ENCODE data around the gene CSGALNACT2. TPM values are rescaled to one million over a fixed set of nuclear protein-coding genes. Genes with fewer than 3 reads are reported as not detected.

Gene CSGALNACT2
- total and polyA plus RNA-seq, 7 experiments from 2014 or later, result 19.0 to 57.5 (median 50.4) TPM

GRCh38 chr10:43209074-43209455, 70.8 kb downstream of the CSGALNACT2 start:
- Histone ChIP-seq H3K27ac (ENCODE audit: low read depth, low read length) (no peak overlapping the region), H3K36me3 (ENCODE audit: control insufficient read depth in 2 of 3, insufficient read depth in 3 of 3, low read length in 3 of 3) (no peaks in the 10 kb centered on the region), H3K4me3 (ENCODE audit: low read length) (no peak overlapping the region), H3K9me3 (ENCODE audit: control insufficient read depth in 2 of 3, low read length in 3 of 3) (no peaks in the 10 kb centered on the region), H3K27me3 (ENCODE audit: control insufficient read depth in 2 of 2, insufficient read depth in 2 of 2, low read length in 2 of 2) (no peaks in the 10 kb centered on the region), H3K4me1 (ENCODE audit: control insufficient read depth in 2 of 2, insufficient read depth in 2 of 2, low read length in 2 of 2) (no peaks in the 10 kb centered on the region)
- ChIA-PET POLR2A (no interaction called here), CTCF (no interaction called here)
- no peak overlapping the region for H3K27ac Mint-ChIP-seq
- intact Hi-C loops (cut with micrococcal nuclease), result loop anchor here in 1 of 2 donors (5.0 to 10.0 kb wide), 2 partner anchors 83 to 344 kb away; no protein-coding TSS in a partner anchor
- peaks cover 0 to 3% (median 0%) of the 10 kb centered on the region in 5 donors for H3K27me3 Mint-ChIP-seq
- ATAC-seq (no peak), DNase-seq (peak in 1 of 9 donors; percentile 13)
- peaks cover 0 to 2% (median 0%) of the 10 kb centered on the region in 7 donors for H3K4me1 Mint-ChIP-seq
- H3K9me3 Mint-ChIP-seq, result no peaks in the 10 kb centered on the region
- H3K36me3 Mint-ChIP-seq, result no peaks in the 10 kb centered on the region
- no peak overlapping the region for H3K4me3 Mint-ChIP-seq

- Histone ChIP-seq H3K27me3 (ENCODE audit: control insufficient read depth in 2 of 2, insufficient read depth in 2 of 2, low read length in 2 of 2) (no peaks in the 10 kb centered on the region), H3K36me3 (ENCODE audit: control insufficient read depth in 2 of 3, insufficient read depth in 3 of 3, low read length in 3 of 3) (no peaks in the 10 kb centered on the region), H3K27ac (ENCODE audit: low read depth, low read length) (no peak overlapping the region), H3K4me3 (ENCODE audit: low read length) (no peak overlapping the region), H3K9me3 (ENCODE audit: control insufficient read depth in 2 of 3, low read length in 3 of 3) (no peaks in the 10 kb centered on the region), H3K4me1 (ENCODE audit: control insufficient read depth in 2 of 2, insufficient read depth in 2 of 2, low read length in 2 of 2) (no peaks in the 10 kb centered on the region)
- peaks cover 0 to 2% (median 0%) of the 10 kb centered on the region in 7 donors for H3K4me1 Mint-ChIP-seq
- POLR2A ChIA-PET, result no interaction called here
- ATAC-seq, result no peak
- CTCF ChIA-PET, result interaction anchor here (1.2 kb wide), 1 partner anchor 8 kb away, joined by 5 read pairs; no protein-coding TSS in a partner anchor
- H3K4me3 Mint-ChIP-seq, result no peak overlapping the region
- intact Hi-C loops (cut with micrococcal nuclease), result loop anchor here in 1 of 2 donors (5.0 to 10.0 kb wide), 2 partner anchors 83 to 345 kb away; no protein-coding TSS in a partner anchor
- H3K27me3 Mint-ChIP-seq, result peaks cover 0 to 3% (median 0%) of the 10 kb centered on the region in 5 donors
- no peaks in the 10 kb centered on the region for H3K9me3 Mint-ChIP-seq
- no peaks in the 10 kb centered on the region for H3K36me3 Mint-ChIP-seq
- no peak overlapping the region for H3K27ac Mint-ChIP-seq
- no peak for DNase-seq
Observed at GRCh38 chr10:43209651-43210141, 71.5 kb downstream of the CSGALNACT2 start.

DNA sequence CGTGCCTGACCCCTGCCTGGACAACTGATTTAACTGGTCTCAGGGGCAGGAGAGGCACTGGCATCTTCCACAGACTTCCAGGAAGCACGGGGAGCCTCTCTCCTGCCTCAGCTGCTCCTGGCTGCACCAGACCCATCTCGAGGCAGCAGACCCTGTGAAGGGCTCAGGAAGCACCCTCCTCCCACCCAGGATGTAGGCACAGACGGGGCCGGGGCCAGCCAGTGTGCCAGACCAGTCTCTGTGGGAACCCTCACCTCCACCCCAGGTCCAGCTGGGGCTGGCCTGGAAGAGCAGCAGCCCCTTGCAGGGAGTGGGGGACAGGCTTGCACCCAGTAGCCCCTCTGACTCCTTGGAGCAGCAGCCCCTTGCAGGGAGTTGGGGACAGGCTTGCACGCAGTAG, 72.3 kb downstream of the CSGALNACT2 start:
- no peaks in the 10 kb centered on the region for H3K36me3 ChIP-seq (ENCODE audit: control insufficient read depth in 2 of 3, insufficient read depth in 3 of 3, low read length in 3 of 3)
- no peak overlapping the region for H3K4me3 ChIP-seq (ENCODE audit: low read length)
- no peaks in the 10 kb centered on the region for H3K36me3 Mint-ChIP-seq
- ChIA-PET CTCF (interaction anchor here (1.2 kb wide), 1 partner anchor 9 kb away, joined by 5 read pairs; no protein-coding TSS in a partner anchor), POLR2A (no interaction called here)
- DNase-seq (no peak), ATAC-seq (no peak)
- H3K27ac Mint-ChIP-seq, result no peak overlapping the region
- H3K9me3 Mint-ChIP-seq, result no peaks in the 10 kb centered on the region
- no peaks in the 10 kb centered on the region for H3K9me3 ChIP-seq (ENCODE audit: control insufficient read depth in 2 of 3, low read length in 3 of 3)
- H3K4me3 Mint-ChIP-seq, result no peak overlapping the region
- H3K4me1 Mint-ChIP-seq, result no peaks in the 10 kb centered on the region
- H3K27ac ChIP-seq (ENCODE audit: low read depth, low read length), result no peak overlapping the region
- H3K27me3 Mint-ChIP-seq, result peaks cover 0 to 3% (median 0%) of the 10 kb centered on the region in 5 donors
- intact Hi-C loops (cut with micrococcal nuclease), result no loop called here
- no peaks in the 10 kb centered on the region for H3K4me1 ChIP-seq (ENCODE audit: control insufficient read depth in 2 of 2, insufficient read depth in 2 of 2, low read length in 2 of 2)
- H3K27me3 ChIP-seq (ENCODE audit: control insufficient read depth in 2 of 2, insufficient read depth in 2 of 2, low read length in 2 of 2), result no peaks in the 10 kb centered on the region

DNA sequence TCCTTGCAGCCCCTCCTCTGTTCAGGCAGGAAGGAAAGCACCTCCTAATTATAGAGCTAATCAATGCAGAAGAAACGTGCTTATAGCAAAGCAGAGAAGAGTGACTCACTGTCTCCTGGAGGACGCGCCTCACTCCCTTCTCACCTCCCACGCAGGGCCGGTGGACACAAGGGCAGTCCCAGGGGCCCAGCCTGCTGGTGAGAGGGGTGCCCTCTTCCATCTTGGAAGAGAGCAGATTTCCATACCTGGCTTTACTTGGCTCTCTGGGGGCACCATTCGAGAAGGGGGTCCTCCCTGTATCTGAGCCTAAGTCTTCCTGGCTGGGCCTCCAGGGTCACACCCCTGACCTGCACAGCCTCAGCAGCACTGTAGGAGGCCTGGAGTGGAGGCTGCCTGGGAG, 72.8 kb downstream of the CSGALNACT2 start:
- Histone ChIP-seq H3K4me3 (ENCODE audit: low read length) (no peak overlapping the region), H3K4me1 (ENCODE audit: control insufficient read depth in 2 of 2, insufficient read depth in 2 of 2, low read length in 2 of 2) (no peaks in the 10 kb centered on the region), H3K27ac (ENCODE audit: low read depth, low read length) (no peak overlapping the region), H3K36me3 (ENCODE audit: control insufficient read depth in 2 of 3, insufficient read depth in 3 of 3, low read length in 3 of 3) (no peaks in the 10 kb centered on the region), H3K9me3 (ENCODE audit: control insufficient read depth in 2 of 3, low read length in 3 of 3) (no peaks in the 10 kb centered on the region), H3K27me3 (ENCODE audit: control insufficient read depth in 2 of 2, insufficient read depth in 2 of 2, low read length in 2 of 2) (no peaks in the 10 kb centered on the region)
- Mint-ChIP-seq H3K36me3 (no peaks in the 10 kb centered on the region), H3K27ac (no peak overlapping the region), H3K27me3 (peaks cover 0 to 3% (median 0%) of the 10 kb centered on the region in 5 donors), H3K4me1 (no peaks in the 10 kb centered on the region), H3K9me3 (no peaks in the 10 kb centered on the region), H3K4me3 (no peak overlapping the region)
- ChIA-PET CTCF (no interaction called here), POLR2A (no interaction called here)
- intact Hi-C loops (cut with micrococcal nuclease), result no loop called here
- DNase-seq, result no peak
- no peak for ATAC-seq

DNA sequence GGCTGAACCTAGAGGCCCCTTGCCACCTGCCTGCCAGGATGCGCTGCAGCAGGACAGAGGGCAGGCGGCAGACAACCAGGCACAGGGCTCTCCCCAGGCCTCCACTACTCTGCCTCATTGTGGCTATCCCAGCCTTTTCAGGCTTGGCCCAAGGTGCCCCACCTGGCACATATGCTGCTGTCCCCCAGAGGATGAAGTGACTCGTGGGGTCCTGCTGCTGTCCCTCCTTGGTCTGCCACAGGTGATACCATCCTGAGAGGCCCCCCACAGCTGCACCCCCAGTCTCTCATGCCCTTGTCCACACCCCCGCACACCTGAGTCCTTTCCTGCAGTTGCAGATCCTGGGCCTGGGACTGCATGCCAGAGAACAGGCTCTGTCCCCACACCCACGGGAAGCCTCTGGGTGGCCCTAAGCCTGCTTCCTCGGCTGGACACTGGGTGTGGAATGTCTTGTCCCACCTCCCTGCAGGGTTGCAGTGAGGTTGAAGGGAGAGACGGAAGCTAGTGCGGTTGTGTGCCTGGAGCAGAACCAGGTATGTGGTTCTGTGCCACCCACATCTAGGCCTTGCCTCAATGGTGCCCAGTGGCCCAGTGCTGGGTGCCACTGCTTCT, 73.3 kb downstream of the CSGALNACT2 start:
- intact Hi-C loops (cut with micrococcal nuclease), result no loop called here
- H3K27me3 Mint-ChIP-seq, result peaks cover 0 to 3% (median 0%) of the 10 kb centered on the region in 5 donors
- no peaks in the 10 kb centered on the region for H3K36me3 Mint-ChIP-seq
- Histone ChIP-seq H3K4me1 (ENCODE audit: control insufficient read depth in 2 of 2, insufficient read depth in 2 of 2, low read length in 2 of 2) (no peaks in the 10 kb centered on the region), H3K27ac (ENCODE audit: low read depth, low read length) (no peak overlapping the region), H3K36me3 (ENCODE audit: control insufficient read depth in 2 of 3, insufficient read depth in 3 of 3, low read length in 3 of 3) (no peaks in the 10 kb centered on the region), H3K4me3 (ENCODE audit: low read length) (no peak overlapping the region), H3K9me3 (ENCODE audit: control insufficient read depth in 2 of 3, low read length in 3 of 3) (no peaks in the 10 kb centered on the region), H3K27me3 (ENCODE audit: control insufficient read depth in 2 of 2, insufficient read depth in 2 of 2, low read length in 2 of 2) (no peaks in the 10 kb centered on the region)
- ChIA-PET CTCF (no interaction called here), POLR2A (interaction anchor here (0.7 kb wide), 1 partner anchor 363 kb away, joined by 3 read pairs; no protein-coding TSS in a partner anchor)
- H3K4me3 Mint-ChIP-seq, result no peak overlapping the region
- no peak overlapping the region for H3K27ac Mint-ChIP-seq
- H3K9me3 Mint-ChIP-seq, result no peaks in the 10 kb centered on the region
- no peaks in the 10 kb centered on the region for H3K4me1 Mint-ChIP-seq
- DNase-seq (no peak), ATAC-seq (no peak)

DNA sequence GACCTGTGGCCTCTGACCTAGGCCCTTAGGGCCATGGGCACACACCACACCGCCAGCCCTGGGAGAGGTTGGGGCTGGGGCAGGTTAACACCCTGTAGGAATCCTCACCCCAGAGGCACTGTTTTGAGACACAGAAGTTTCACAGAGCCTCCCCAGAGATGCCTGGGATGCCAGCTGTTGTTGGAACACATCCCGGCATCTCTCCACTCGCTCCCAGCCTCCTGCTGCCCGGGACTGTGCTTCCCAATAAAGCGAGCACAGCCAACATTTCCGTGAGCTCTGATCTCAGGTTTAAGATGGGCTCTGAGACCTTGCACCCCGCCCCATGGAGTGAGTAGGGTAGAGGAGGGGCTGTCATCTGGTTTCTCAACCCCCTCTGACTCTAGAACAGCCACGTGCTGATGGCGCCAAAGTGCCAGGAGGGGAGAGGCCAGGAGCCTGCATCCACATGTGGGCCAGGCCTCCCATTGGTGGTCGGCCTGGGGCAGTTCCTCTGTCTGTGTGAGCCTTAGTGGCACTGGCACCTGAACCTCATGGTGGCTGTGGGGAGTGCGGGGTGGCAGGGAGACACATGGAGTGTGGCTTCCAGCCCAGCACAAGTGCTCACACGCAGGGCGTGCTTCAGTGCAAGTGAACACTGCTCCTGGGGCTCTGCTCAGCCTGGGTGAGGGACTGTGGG, 73.9 kb downstream of the CSGALNACT2 start:
- CTCF ChIA-PET, result no interaction called here
- Mint-ChIP-seq H3K4me3 (no peak overlapping the region), H3K27me3 (peaks cover 0 to 3% (median 0%) of the 10 kb centered on the region in 5 donors), H3K4me1 (no peaks in the 10 kb centered on the region), H3K27ac (no peak overlapping the region), H3K9me3 (no peaks in the 10 kb centered on the region), H3K36me3 (no peaks in the 10 kb centered on the region)
- Histone ChIP-seq H3K4me3 (ENCODE audit: low read length) (no peak overlapping the region), H3K36me3 (ENCODE audit: control insufficient read depth in 2 of 3, insufficient read depth in 3 of 3, low read length in 3 of 3) (no peaks in the 10 kb centered on the region), H3K4me1 (ENCODE audit: control insufficient read depth in 2 of 2, insufficient read depth in 2 of 2, low read length in 2 of 2) (no peaks in the 10 kb centered on the region), H3K9me3 (ENCODE audit: control insufficient read depth in 2 of 3, low read length in 3 of 3) (no peaks in the 10 kb centered on the region), H3K27ac (ENCODE audit: low read depth, low read length) (no peak overlapping the region), H3K27me3 (ENCODE audit: control insufficient read depth in 2 of 2, insufficient read depth in 2 of 2, low read length in 2 of 2) (no peaks in the 10 kb centered on the region)
- POLR2A ChIA-PET, result interaction anchor here (0.7 kb wide), 1 partner anchor 363 kb away, joined by 3 read pairs; no protein-coding TSS in a partner anchor
- DNase-seq (no peak), ATAC-seq (no peak)
- intact Hi-C loops (cut with micrococcal nuclease), result no loop called here
